A549 (cell line): Measurements from ENCODE around the gene PRSS22. TPM values are rescaled to one million over a fixed set of nuclear protein-coding genes. Genes with fewer than 3 reads are reported as not detected.

Experiments
- ATAC-seq, 2 experiments: fragments of 200-7000 bp in 1 of 2; fragments of >200 bp in 1 of 2; cut with Nextera tagmentation in 1 of 2; cut with Tn5 transposase in 1 of 2; 3 replicates each; pipeline versions ENCODE4 v1.8.0 to v1.9.1; 2018 to 2020; ENCODE audit warnings: mild to moderate bottlenecking in 1 of 2, moderate library complexity in 1 of 2
- CTCF ChIA-PET: fragments of 300-600 bp; sonication (Branson Sonifier 250); formaldehyde crosslinking; extraction: SDS; loops from one replicate; lab custom pipeline; 2021; ENCODE audit warnings: antibody characterized with exemption, inconsistent platforms; lab: Yijun Ruan, JAX
- POLR2A ChIA-PET: fragments of 350-600 bp; formaldehyde crosslinking; extraction: SDS; loops from one replicate; lab custom pipeline; 2021; ENCODE audit warnings: antibody characterized with exemption, inconsistent platforms; lab: Yijun Ruan, JAX
- DNase-seq, 2 experiments: peaks; one replicate each; pipeline versions ENCODE4 v3.0.0 to v3.0.0-alpha.2; 2011 to 2016; ENCODE audit warnings: low read depth in 1 of 2, low spot score in 1 of 2
- FAIRE-seq: peaks from 2 replicates; lab custom pipeline; 2011; peaks lifted over from hg19 to GRCh38; lab: Jason Lieb, UNC
- H3K27ac ChIP-seq, 2 experiments: fragments of >200 bp; sonication (Bioruptor Twin); formaldehyde crosslinking; 3 replicates each; pipeline ENCODE4 v1.5.1; 2016 to 2017
- H3K4me1 ChIP-seq: fragments of >200 bp; sonication (Bioruptor Twin); formaldehyde crosslinking; 3 replicates; pipeline ENCODE4 v1.6.1; 2016
- H3K4me2 ChIP-seq: fragments of >200 bp; sonication (Bioruptor Twin); formaldehyde crosslinking; 3 replicates; pipeline ENCODE4 v1.6.1; 2016
- H3K4me3 ChIP-seq: fragments of >200 bp; sonication (Bioruptor Twin); formaldehyde crosslinking; 3 replicates; pipeline ENCODE4 v1.5.1; 2016
- H3K9me3 ChIP-seq: fragments of >200 bp; sonication (Bioruptor Twin); formaldehyde crosslinking; 3 replicates; pipeline ENCODE4 v1.6.1; 2016
- ESRRA ChIP-seq: fragments of 150-350 bp; IDR thresholded peaks from 2 replicates; pipeline ENCODE4 v1.6.1; 2014; ENCODE audit warnings: mild to moderate bottlenecking, low read length, borderline replicate concordance
- HES2 ChIP-seq: fragments of >200 bp; sonication (Bioruptor Twin); formaldehyde crosslinking; IDR thresholded peaks from 2 replicates; pipeline ENCODE4 v1.6.1; 2016
- HEYL ChIP-seq: fragments of 250-450 bp; sonication (Bioruptor Pico); IDR thresholded peaks from 2 replicates; pipeline ENCODE4 v1.8.0; 2021; ENCODE audit warnings: mild to moderate bottlenecking, moderate library complexity
- JUNB ChIP-seq: fragments of >200 bp; sonication (Bioruptor Twin); formaldehyde crosslinking; IDR thresholded peaks from 2 replicates; pipeline ENCODE4 v1.6.1; 2016
- KDM1A ChIP-seq: fragments of 200-600 bp; sonication (generic); IDR thresholded peaks from 2 replicates; pipeline ENCODE4 v1.6.1; 2016; ENCODE audit warnings: low read depth, mild to moderate bottlenecking
- KDM5A ChIP-seq: fragments of 200-600 bp; sonication (generic); IDR thresholded peaks from 2 replicates; pipeline ENCODE4 v1.6.1; 2016; ENCODE audit warnings: antibody characterized with exemption, mild to moderate bottlenecking
- PBX3 ChIP-seq: IDR thresholded peaks from 2 replicates; pipeline ENCODE4 v1.6.1; 2012
- REST ChIP-seq: fragments of 200-600 bp; sonication (generic); IDR thresholded peaks from 2 replicates; pipeline ENCODE4 v1.6.1; 2016; ENCODE audit warnings: antibody characterized with exemption, mild to moderate bottlenecking, moderate library complexity
- SMC3 ChIP-seq: fragments of >200 bp; sonication (Bioruptor Twin); formaldehyde crosslinking; IDR thresholded peaks from 3 replicates; pipeline ENCODE4 v1.6.1; 2018; ENCODE audit warnings: inconsistent platforms
- ZC3H11A ChIP-seq: fragments of 450-650 bp; IDR thresholded peaks from 2 replicates; pipeline ENCODE4 v1.6.1; 2014; ENCODE audit warnings: antibody characterized with exemption, mild to moderate bottlenecking
- WGBS: methylation state at CpG from one replicate; pipeline ENCODE4 v1.1.6; 2017; ENCODE audit errors: missing lambda C conversion rate; 5-methylcytosine and 5-hydroxymethylcytosine counted together
- polyA plus RNA-seq, 4 experiments: library from polyadenylated mRNA; depleted of rRNA in 3 of 4; stranded (reverse); fragments of >200 nt; fragmentation: RNase III in 1 of 4; extraction: RNeasy Plus Mini Kit Qiagen cat#74134 plus additional on column Dnase treatment in 1 of 4; gene quantifications; 2 replicates in 3 of 4; 3 replicates in 1 of 4; pipeline ENCODE4 v1.2.3, GENCODE V29; 2011 to 2017
- TF ChIP-seq, protein P1 (sequence below): IDR thresholded peaks from 2 replicates; pipeline ENCODE4 v1.6.1; 2012
- TF ChIP-seq, protein P2 (sequence below): fragments of 250-450 bp; sonication (Bioruptor Pico); IDR thresholded peaks from 2 replicates; pipeline ENCODE4 v1.5.0; 2020; ENCODE audit warnings: low read depth, mild to moderate bottlenecking, moderate library complexity

Gene PRSS22
- polyA plus RNA-seq, 2 of the 4 experiments (the other 2 are of a cell fraction) = 0.10 TPM; not detected in 1

DNA sequence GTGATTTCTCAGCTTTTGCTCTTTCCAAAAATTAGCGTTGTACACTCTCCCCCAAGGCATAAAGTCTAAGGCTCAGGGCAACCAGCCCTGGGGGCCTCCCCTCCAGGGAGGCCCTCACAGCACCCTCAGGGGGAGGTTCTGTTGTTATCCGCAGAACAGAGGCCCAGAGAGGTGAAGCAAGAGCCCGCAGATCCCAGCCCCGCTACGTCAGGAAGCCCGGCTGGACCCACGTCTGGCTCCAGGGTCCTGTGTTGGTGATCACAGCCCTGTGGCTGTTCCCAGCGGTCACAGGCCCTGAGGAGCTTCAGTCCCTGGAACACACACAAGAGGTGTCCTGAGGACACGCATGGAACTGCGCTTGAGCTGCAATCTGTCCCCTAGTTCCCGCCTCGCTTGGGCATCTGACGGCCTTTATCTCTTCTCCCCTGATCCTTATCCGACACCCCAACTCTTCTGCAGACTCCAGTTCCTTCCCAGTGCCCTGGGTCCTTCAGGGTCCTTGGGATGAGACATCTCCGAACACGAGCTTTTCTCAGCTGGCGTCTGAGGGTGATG is 29.0 kb downstream of the PRSS22 start (continued):
- TF ChIP-seq, protein P1, sequence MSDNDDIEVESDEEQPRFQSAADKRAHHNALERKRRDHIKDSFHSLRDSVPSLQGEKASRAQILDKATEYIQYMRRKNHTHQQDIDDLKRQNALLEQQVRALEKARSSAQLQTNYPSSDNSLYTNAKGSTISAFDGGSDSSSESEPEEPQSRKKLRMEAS = no peak
- TF ChIP-seq HEYL (no peak), HES2 (no peak), SMC3 (no peak)

- Histone ChIP-seq H3K9me3 (no peaks in the 10 kb centered on the region), H3K4me2 (no peak overlapping the region), H3K27ac (no peak overlapping the region), H3K4me1 (peaks cover 7% of the 10 kb centered on the region; the same call in 1 of the 3 replicates), H3K4me3 (no peak overlapping the region)
- WGBS = 87% methylated on average over 8 of the region's 8 CpGs
- DNase-seq (no peak), ATAC-seq (no peak), FAIRE-seq (no peak)
- ChIA-PET POLR2A (no interaction called here), CTCF (interaction anchor here (0.6 to 5.0 kb wide), 2 partner anchors 11 to 34 kb away, joined by 3 to 31 read pairs; no protein-coding TSS in a partner anchor)
- TF ChIP-seq KDM1A = no peak
- no peak for TF ChIP-seq ZC3H11A
- TF ChIP-seq, protein P2, sequence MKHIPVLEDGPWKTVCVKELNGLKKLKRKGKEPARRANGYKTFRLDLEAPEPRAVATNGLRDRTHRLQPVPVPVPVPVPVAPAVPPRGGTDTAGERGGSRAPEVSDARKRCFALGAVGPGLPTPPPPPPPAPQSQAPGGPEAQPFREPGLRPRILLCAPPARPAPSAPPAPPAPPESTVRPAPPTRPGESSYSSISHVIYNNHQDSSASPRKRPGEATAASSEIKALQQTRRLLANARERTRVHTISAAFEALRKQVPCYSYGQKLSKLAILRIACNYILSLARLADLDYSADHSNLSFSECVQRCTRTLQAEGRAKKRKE (CRISPR knock-in tag) = no peak
- no peak for TF ChIP-seq ESRRA
- TF ChIP-seq PBX3 = no peak
- TF ChIP-seq JUNB = no peak
- TF ChIP-seq HES2 = no peak
Observed at GRCh38 chr16:2828521-2828840, 29.5 kb downstream of the PRSS22 start.

DNA sequence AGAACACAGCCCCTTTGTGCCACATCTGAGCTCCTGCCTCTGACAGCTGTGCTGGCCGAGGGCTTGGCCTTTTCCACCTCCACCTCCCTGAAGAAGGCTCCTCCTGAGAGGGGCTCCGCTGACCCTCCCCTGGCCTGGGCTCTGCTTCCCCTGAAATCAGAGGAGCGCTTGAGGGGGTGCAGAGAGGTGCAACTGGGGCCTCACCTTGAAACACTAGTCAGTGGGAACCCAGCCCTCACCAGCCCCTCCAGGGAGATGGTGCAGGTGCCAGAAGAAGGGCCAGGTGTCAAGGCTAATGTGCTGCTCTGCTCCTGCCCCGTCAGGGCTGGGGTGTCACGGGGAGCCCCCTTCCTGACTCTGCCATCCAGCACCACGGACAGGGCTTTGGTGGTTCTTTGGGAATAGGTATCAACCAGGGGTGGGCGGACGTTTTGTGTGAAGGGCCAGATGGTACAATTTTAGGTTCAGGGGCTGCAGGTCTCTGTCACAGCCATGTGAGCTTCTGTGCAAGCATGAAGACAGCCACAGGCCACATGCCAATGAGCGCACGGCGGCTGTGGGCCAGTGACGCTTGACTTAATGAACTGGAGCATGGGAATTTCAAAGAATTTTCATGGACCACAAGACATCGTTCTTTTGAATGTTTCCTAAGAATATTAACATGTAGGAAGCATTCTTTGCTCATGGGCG is 30.0 kb downstream of the PRSS22 start:
- no peak for DNase-seq
- no peak for ATAC-seq
- H3K4me2 ChIP-seq = no peak overlapping the region
- ChIA-PET POLR2A (interaction anchor here (0.5 kb wide), 1 partner anchor 75 kb away, joined by 5 read pairs; the partner anchor contains the start of gene SRRM2), CTCF (interaction anchor here (1.9 to 5.0 kb wide), 2 partner anchors 11 to 40 kb away, joined by 8 to 31 read pairs; no protein-coding TSS in a partner anchor)
- H3K4me3 ChIP-seq = no peak overlapping the region
- TF ChIP-seq KDM1A = no peak
- no peak for TF ChIP-seq KDM5A
- peak; percentile 67 for TF ChIP-seq REST
- H3K27ac ChIP-seq = no peak overlapping the region
- H3K4me1 ChIP-seq = peaks cover 7% of the 10 kb centered on the region; the same call in 1 of the 3 replicates
- WGBS = 74% methylated on average over 12 of the region's 14 CpGs
- H3K9me3 ChIP-seq = no peaks in the 10 kb centered on the region
- no peak for FAIRE-seq
